DMS114 treated with DMSO at 0.1 percent for 48 hours (cell line): ENCODE data around the gene PRKCE.

Experiments
- DNase-seq: peaks from one replicate; lab custom pipeline; 2025; ENCODE audit not compliant: unreplicated experiment; lab: John Stamatoyannopoulos, UW

PRKCE gene

DNA sequence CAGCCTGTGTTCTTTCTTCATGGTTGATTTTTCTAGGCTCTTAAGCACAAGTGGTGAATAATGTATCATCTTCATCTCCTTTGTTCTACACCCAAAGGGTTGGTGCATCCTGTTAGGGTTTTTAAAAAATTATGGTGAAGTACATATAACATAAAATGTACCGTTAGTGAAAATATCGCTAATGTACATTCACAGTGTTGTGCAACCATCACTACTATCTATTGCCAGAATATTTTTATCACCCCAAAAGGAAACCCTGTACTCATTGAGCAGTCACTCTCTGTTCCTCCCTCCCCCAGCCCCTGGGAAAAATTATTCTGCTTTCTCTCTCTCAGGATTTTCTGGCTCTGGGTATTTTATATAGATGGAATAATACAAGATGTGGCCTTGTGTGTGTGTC, 98.5 kb downstream of the PRKCE start:
- no peak for DNase-seq

DNA sequence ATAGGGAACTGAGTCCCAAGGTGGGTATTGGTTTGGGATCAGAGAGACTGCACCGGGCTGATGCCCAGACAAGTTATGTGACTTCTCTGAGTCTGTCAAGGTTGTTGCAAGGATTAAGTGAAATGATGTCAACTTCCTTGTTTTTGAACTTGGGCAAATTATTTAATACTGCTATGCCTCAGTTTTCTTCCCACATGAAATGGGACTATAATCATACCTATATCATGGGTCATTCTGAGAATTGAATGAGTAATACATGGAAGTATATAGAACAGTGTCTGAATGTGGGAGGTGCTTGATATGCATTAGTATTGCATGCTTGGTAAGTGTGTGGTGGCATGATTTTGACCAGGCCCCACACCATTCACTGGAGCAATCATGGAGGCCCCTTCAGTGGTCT, 99.0 kb downstream of the PRKCE start:
- no peak for DNase-seq

DNA sequence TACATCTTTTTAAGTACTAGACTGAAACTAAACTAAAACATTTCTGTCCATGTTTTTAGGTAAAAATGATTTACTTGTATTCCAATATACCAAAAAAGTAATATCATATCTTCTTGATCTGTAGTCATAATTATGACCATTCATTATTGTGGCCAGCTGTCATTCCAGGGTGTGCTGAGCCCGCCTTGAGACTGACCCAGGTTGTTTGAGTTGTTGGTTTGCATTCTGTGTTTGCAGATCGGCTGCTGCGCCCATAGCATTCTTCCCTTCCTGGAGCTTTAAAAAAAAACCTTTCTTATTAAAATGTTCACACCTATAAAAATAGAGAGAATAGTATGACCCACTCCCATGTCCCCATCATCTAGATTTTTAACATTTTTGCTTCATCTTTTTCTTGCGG, 101.9 kb downstream of the PRKCE start:
- no peak for DNase-seq

DNA sequence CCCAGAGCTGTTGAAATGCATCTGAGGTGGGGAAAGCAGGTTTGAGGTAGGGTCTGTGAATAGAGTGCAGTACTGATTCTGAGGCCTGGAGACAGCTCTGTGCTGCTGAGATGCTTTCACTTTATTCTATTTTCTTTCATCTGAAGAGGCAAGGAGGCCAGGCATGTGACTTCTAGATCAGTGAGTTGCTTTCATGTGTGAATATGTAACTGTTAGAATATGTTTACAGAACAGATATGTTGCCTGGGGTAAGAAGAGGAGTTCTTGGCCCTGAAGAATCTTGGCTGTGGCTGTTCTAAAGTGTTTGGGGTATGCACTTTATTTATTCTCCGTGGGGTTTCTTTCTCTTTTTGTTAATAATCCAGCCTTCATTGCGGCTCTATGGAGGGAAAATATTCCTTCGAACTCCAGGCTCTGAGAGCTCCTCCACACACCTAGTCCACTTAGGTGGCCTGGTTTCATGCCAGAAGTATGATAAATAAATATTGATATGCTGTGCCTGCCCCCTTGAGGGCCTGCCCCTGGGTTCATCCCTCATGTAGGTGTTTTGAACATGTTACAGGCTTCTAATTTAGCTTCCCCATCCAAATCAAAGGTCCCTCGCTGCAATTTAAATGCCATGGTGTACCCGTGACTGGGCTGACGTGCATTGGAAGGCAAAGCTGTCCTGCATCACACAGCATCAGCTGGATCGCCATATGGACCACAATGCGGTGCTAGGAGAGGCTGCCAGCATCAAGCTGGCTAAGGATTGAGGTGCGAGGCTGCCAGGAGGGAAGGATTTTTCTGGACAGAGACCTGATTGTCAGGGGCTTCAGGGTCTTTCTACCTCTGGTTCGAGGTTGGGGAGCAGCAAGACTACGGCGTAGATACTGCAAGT, 102.9 kb downstream of the PRKCE start:
- no peak for DNase-seq

DNA sequence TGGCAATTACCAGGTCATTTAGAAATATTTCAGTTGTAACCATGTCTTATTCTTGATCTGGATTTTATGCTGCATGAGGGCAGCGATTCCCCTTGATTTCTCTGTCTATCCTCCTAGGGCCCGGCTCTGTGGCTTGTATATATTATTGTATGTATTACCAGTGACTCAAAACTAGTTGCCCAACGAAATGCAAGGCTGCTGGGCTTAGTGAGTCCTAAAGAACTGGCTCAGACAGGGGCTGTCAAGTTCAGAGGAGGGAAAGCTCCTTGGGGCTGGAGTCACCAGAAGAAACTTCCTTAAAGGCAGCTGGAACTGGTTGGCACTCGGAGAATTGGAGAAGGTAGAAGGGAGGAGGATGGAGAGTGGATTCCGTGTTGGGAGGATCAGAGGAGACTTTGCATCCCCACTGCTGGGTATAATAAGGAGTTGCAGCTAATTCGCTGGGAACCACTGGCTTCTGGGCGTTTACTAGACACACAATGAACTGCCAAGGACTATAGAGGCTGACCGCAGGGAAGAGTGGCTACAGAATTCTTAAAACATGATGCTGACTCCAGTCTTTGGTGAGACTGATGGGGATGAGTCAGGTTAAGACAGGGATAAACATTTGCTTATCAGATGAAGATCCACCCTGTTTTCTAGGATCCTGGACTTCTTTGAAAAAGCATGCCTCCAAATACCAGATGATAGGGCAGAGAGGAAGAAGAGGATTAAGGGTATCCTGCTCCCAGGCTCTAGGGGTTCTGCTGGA, 104.3 kb downstream of the PRKCE start:
- no peak for DNase-seq

DNA sequence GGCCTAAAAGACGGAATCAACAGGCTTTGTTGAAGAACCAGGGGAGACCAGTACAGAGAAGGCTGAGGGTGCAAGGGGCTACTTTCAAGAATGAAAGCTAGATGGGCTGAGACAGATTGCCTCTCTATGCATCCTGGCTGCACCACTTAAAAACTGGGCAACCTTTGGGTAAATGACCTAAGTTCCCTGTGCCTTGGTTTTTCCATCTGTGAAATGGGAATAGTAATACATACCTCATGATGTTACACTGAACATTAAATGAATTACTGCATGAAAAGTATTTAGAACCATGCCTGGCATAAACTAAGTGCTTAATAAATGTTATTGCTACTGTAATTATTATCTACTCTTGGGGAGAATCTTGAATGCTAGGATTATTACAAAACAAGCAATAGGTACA, 106.5 kb downstream of the PRKCE start:
- no peak for DNase-seq

DNA sequence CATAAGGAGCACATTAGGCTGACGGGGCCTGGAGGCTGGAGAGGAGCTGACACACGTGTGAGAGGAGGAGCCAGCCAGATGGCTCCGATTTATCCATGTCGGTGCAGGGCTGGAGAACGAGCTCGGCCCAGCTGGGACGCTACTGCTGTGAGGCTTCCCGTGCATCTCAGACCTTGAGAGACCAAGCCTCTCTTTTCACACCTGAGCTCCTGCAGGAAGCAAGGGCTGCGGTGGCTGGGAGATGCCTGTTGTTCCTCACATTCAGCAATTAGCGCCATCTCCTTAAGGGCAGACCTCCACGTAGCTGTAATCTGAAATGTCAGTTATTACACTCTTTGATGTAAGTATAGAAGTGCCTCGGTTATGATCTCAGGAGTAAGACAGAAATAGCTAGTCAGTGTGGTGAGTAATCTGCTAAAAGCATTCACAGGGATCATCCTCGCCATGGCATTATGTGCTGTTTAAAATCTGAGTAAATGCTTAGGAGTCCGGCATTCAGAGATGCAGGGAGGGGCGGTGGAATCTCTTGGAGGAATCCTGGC, 107.9 kb downstream of the PRKCE start:
- DNase-seq = no peak

DNA sequence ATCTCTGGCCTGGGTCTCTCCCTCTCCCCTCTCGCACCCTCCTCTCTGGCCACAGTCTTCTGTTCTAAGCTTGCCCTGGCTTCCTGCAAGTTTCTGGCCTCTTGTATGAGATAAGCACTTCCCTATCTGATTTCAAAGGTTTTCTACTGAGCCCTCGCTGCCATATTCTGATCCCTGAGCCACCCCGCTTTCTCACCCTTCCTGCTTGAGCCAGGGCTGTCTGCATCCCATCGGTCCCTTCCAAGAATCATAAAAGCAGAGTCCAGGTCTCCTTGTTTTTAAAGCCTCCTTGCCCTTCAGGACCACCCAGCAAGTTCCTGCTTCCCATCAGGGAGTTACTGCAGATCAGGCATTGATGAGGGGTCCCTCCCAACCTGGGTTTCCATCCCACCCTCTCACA, 110.2 kb downstream of the PRKCE start:
- DNase-seq = no peak

DNA sequence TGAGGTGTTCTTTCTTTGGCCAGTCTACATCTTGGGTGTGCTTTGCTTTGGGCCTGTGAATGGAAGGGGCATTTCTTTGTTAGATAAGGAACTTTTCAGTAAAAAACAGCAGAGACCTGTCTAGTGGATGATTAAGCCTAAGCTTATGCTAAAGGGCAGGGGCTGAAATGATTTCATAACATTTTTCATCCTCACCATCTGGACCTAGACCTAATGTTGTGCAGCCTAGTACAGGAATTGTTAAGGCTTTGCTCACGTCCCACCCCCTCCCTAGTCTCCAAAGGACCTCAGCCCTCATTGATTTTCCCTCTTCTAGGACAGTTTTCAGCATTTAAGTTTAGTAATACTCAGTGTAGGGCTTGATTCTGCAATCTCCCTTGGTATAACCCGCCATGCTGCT, 111.8 kb downstream of the PRKCE start:
- no peak for DNase-seq

DNA sequence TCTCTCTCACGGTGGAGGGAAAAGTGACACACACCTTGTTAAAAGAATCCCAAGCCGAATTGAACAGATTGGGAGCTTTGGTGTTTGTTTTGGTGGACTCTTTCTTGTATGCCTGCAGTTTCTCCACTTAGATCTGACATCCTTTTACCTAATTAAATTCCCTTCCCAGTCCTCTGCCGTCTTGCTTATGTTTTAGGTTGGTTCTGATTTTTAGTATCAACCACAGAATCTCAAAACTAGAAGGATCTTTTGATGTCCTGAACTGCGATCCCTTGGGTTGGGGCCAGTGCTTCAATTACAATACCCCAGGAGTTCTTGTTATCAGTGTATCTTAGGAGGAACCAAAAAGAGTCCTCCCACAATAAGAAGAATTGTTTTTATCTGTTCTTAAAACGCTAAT, 112.3 kb downstream of the PRKCE start:
- DNase-seq = no peak

DNA sequence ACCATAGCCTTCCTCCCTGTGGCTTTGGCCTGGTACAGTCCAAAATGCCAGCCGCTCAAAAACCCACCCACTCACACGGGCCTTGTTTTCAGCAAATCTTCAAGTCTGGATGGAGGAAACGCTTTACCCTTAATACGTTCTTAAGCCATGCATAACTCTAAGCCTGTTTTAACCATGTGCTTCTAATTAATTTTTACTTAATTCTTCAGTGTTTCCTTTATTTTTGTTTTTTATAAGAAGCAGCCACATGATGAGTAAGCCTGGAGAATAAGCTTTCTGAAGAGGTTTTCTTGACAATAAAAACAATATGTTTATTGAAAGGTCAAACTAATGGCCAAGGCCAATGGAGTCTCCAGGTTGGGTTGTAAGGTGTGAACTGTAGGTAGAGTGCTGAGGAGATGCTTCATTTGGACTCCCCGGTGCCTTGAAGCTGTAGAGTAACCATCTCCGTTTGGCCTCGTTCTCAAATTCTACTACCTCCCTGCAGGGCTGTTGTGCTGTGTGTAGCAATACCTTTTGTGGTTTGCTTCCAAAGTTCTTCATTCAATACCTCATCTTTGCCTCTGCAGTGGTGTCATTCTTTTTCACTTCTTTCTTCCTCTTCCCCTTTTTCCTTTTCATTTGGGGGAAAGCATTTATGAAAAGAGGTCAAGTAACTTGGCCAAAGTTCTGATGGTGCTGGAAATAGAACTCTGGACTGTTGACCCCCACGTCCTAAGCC, 113.7 kb downstream of the PRKCE start:
- no peak for DNase-seq

DNA sequence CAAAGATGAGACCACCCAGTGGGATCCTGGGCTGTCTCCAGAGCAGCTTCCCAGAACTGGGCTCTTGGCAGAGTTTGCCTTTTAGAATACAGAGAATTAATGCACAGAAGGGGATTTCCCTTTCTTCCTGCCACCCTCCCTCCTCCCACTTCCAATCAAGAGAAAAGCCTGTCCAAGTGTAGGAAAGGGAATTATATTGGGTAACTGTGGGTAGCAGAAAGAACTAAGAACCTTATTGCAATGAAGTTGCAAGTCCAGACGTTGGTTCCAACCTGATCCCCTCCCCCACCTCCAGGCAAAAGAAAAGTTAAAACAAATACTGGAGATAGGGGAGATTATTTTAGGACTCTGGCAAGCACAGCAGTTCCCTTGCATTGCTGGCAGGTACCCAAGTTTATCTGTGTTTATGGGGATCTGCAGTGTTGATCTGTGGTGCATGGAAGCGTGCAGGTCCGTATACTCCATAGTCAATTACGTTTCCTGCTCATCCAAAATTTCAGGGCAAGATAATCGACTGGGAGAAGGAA, 114.3 kb downstream of the PRKCE start:
- DNase-seq = no peak

DNA sequence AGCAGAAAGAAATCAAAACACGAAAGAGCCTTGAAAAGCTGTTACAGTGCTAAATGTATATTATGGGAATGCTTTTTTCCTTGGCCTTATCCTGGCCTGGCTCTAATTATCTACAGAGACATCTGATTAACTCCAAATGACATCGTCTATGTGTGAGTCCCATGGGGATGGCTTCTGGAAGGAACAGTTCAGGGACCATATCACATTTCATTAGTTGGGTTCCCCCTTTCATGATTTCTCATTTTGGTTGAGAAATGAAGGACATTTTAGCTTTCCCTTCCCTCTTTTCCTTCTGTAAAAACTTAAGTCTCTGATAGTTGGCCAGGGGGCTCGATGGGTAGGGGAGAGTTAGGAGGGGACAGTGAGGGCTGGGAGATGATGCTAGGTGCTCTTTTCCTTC, 116.7 kb downstream of the PRKCE start:
- DNase-seq = no peak

DNA sequence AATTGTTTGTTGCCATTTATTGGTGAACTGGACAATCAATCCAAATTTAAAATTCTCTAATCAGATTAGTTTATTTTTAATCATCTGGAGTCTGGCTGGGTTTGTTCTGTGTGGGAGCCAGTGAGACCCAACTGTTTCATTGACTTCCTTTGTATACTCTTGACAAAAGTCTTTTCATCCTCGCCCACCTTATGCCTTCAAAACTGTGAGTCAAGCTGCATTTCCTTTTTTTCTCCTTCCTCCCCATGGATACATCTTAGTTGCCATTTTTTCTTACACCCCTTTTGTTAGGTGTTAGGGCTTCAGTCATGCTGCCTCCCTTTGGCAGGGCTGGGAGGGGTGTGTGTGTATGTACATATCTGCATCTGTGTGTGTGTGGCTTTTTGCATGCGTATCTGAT, 117.6 kb downstream of the PRKCE start:
- DNase-seq = no peak

DNA sequence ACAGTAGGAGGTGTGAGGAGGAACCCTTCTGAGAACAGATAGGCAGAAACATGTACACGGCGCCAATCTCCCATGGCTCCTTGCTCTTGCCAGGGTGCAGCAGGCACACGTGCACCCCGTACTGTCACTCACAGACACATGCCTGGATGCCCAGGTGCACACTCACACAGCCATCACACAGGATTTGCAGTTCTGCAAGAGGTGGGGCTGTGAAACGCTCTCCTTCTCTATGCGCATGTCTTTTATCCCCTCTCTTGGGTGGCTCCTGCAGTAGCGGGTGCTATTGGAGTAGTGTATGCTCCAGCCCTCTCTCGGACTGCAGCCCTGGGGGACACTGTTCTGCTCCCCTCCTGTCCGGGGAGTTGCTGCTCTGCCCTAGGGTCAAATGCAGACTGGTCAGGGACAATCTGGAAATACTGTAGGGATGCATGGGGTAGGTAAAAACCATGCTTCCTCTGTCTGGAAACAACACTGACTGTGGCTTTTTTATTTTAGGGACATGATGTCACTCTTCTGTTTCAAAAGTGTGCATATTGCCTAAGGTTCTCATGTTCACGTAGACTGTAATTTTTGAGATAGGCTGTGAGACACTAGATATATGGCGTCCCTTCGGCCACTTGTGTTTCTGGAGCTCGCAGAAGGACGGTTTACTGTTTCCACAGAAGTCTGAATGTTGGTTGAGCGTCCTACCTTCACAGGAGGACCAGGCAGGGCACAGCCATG, 118.5 kb downstream of the PRKCE start:
- DNase-seq = no peak

DNA sequence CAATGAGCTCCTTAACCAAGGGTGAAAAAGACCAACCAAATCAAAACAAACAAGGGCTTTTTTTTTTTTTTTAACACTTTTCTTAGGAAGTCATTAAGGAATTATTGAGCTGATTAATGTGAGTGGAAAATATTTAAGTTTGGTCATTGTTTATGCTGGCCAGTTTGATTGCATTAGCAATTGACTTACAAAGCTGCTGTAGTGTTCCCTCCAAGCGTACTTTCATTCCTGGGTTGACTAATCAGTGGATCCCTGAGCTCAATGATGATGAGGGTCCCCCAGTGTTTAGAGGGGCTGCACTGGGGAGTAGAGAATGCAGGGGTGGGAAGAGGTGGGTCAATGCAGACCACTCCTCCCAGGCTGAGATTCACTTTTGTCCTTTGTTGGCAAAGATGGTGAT, 119.3 kb downstream of the PRKCE start:
- no peak for DNase-seq

DNA sequence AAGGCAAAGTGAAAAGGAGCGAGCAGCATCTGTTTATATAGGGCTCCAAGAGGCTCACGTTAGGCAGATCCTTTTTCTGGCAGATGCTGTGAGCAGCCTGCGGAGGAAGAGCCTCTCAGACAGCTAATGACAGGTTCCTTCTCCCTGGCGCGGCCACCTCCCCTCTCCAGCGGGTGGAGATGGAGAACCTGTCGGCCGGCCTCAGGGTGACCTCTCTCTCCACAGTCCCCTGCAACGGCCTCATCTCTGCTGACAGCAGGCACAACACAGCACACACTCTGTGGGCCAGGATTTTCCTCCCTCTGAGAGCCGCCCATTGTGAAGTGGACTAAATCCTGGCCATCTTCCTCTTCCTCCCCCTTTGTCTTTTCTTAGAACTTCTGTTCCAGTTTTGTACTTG, 119.8 kb downstream of the PRKCE start:
- DNase-seq = no peak

DNA sequence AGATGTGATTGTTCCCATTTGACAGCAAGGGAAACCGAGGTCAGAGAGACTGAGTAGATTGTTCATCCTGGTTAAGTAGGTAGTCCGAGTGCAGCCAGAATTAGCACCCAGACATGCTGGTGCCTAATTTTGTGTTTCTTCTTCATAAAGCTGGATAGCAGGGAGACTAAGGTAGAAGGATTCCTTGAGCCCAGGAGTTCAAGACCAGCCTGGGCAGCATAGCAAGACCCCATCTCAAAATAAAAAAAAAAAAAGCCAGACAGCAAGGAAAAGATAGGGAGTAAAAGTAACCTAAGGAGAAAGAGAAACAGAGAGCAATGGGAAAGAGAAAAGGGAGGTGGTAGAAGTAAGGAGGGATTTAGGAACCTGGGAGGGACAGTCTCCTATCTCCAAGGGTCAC, 120.6 kb downstream of the PRKCE start:
- DNase-seq = no peak

DNA sequence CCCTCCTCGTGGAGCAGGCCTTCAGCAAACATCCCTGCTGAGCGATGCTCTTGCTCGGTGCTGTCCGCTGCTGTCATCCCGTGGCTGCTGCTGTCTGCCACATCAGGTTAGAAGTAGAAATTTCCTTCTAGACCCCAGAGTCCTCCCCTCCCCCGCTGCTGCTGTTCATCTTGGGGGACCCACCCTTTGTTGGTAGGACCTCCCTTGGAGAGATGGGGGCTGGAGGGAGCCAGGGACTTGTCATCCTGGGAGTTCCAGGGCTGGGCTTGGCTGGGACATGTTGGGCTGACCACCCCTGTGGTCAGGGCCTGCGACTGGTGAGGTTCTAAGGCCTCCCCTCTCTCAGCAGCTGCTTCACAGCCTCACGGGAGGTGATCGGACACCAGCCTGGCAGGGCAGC, 122.4 kb downstream of the PRKCE start:
- DNase-seq = no peak

DNA sequence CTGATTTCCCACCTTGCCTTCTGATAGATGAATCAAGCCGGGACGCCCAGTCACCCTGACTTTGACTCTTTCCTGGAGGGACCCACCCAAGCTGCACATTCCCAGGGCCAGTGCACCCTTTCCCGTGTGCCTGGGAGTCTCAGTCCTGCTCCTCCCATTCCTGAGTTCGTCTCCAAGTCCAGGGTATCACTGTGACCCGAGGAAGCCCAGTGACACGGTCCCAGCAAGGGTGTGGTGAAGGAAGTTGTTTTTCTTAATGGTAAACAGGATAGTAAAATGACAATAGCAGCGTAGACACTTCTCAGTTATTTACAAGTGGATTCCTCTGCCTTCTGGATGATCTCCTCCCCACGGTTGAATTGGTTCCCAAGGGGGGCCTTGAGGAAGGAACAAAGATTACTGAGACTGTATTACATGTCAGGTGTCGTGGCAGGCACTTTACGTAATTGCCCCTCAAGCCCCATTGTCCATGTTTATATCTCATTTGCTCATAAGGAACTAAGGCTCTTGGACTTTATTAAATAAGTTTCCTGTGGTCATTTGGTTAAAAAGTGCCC, 123.3 kb downstream of the PRKCE start:
- DNase-seq = no peak
